SW 1271 (cell line): Measurements from ENCODE around the gene TMEM252.

Experiments used
- DNase-seq, 2 experiments: peaks; one replicate each; lab custom pipeline; 2025; lab: John Stamatoyannopoulos, UW

The TMEM252 gene

GRCh38 chr9:68497629-68498028 lies 43.1 kb downstream of the TMEM252 start:
- no peak for DNase-seq

- DNase-seq = no peak
Measured at GRCh38 chr9:68496356-68496755, 44.3 kb downstream of the TMEM252 start.

- no peak for DNase-seq
Measured at GRCh38 chr9:68495247-68495646, 45.4 kb downstream of the TMEM252 start.

GRCh38 chr9:68493958-68494577 lies 46.6 kb downstream of the TMEM252 start:
- no peak for DNase-seq

- DNase-seq = no peak
Measured at GRCh38 chr9:68493541-68493940, 47.1 kb downstream of the TMEM252 start.

GRCh38 chr9:68492806-68493205 lies 47.9 kb downstream of the TMEM252 start:
- no peak for DNase-seq

GRCh38 chr9:68489646-68490045 lies 51.0 kb downstream of the TMEM252 start:
- DNase-seq = no peak

- DNase-seq = no peak
Measured at GRCh38 chr9:68488126-68488525, 52.6 kb downstream of the TMEM252 start.
